ENCODE results near the gene LRP2. TPM values are rescaled to one million over a fixed set of nuclear protein-coding genes. Genes with fewer than 3 reads are reported as not detected.

The LRP2 gene
- total and polyA plus RNA-seq, 3 experiments from 2014 or later, result 0.04 to 0.07 TPM; not detected in 1

- POLR2A ChIA-PET, result no interaction called here
These were observed 272.1 kb downstream of the LRP2 start for GRCh38 chr2:169090133-169090820.

GRCh38 chr2:169089182-169089581, 273.2 kb downstream of the LRP2 start:
- H3K4me3 Mint-ChIP-seq, result no peak overlapping the region
- no peak for DNase-seq

More at GRCh38 chr2:169090133-169090820, 272.1 kb downstream of the LRP2 start:
- Mint-ChIP-seq H3K36me3 (peaks cover 0 to 20% (median 2%) of the 10 kb centered on the region in 3 donors), H3K4me1 (peaks cover 0 to 1% (median under 1%) of the 10 kb centered on the region in 3 donors), H3K4me3 (no peak overlapping the region), H3K9me3 (peaks cover 0 to 7% (median 0%) of the 10 kb centered on the region in 5 donors), H3K27ac (no peak overlapping the region), H3K27me3 (peaks cover 17 to 32% of the 10 kb centered on the region in 2 donors)
- no peaks in the 10 kb centered on the region for H3K27me3 ChIP-seq (ENCODE audit: insufficient read depth, low read length, poor library complexity, severe bottlenecking)
- DNase-seq, result no peak
- H3K4me3 ChIP-seq (ENCODE audit: low read length), result no peak overlapping the region
- CTCF ChIA-PET, result no interaction called here
- H3K27ac ChIP-seq (ENCODE audit: low read depth, low read length), result no peak overlapping the region
- H3K4me1 ChIP-seq (ENCODE audit: insufficient read depth, low read length), result peaks cover under 1% of the 10 kb centered on the region
- no peaks in the 10 kb centered on the region for H3K36me3 ChIP-seq (ENCODE audit: insufficient read depth, low read length)
- H3K9me3 ChIP-seq (ENCODE audit: low read length), result no peaks in the 10 kb centered on the region

DNA sequence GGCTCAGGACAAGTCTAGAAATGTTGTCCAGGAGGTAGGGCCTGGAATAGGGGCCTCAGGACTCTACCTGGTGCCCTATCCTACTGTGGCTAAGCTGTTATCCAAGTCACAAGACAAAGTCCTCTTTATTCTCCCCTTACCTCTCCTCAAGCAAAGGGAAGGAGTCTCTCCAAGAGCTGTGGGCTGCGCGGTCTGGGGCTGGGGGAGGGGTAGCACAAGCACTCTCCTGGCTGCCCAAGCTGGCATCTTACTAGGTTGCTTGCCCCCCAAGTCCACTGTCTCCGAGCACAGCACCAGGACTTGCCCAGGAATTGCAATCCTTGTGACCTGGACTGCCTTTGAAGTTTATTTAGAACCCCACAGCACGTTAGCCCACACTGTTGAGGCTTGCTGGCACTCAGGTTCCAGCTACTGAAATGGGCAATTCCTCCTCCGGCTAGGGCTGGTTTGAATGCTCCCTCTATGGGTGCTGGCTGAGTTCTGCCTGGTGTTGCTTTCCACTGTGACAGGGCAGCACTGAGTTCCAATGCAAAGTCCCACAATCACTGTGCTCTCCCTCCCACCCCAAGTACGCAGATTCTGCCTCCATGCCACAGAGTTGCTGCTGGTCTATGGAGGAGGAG, 274.5 kb downstream of the LRP2 start:
- no peak for DNase-seq
- no peaks in the 10 kb centered on the region for H3K9me3 ChIP-seq (ENCODE audit: low read length)
- peaks cover 0 to 7% (median 0%) of the 10 kb centered on the region in 5 donors for H3K9me3 Mint-ChIP-seq
- peaks cover 15 to 32% of the 10 kb centered on the region in 2 donors for H3K27me3 Mint-ChIP-seq
- POLR2A ChIA-PET, result no interaction called here
- H3K4me3 ChIP-seq (ENCODE audit: low read length), result no peak overlapping the region
- H3K4me3 Mint-ChIP-seq, result no peak overlapping the region
- no peaks in the 10 kb centered on the region for H3K27me3 ChIP-seq (ENCODE audit: insufficient read depth, low read length, poor library complexity, severe bottlenecking)
- H3K4me1 Mint-ChIP-seq, result no peaks in the 10 kb centered on the region
- CTCF ChIA-PET, result no interaction called here
- no peaks in the 10 kb centered on the region for H3K4me1 ChIP-seq (ENCODE audit: insufficient read depth, low read length)
- no peak overlapping the region for H3K27ac ChIP-seq (ENCODE audit: low read depth, low read length)
- no peak overlapping the region for H3K27ac Mint-ChIP-seq
- H3K36me3 Mint-ChIP-seq, result peaks cover 0 to 20% (median 2%) of the 10 kb centered on the region in 3 donors
- no peaks in the 10 kb centered on the region for H3K36me3 ChIP-seq (ENCODE audit: insufficient read depth, low read length)

More at GRCh38 chr2:169089182-169089581, 273.2 kb downstream of the LRP2 start:
- Histone ChIP-seq H3K27ac (ENCODE audit: low read depth, low read length) (no peak overlapping the region), H3K27me3 (ENCODE audit: insufficient read depth, low read length, poor library complexity, severe bottlenecking) (no peaks in the 10 kb centered on the region), H3K36me3 (ENCODE audit: insufficient read depth, low read length) (no peaks in the 10 kb centered on the region), H3K9me3 (ENCODE audit: low read length) (no peaks in the 10 kb centered on the region), H3K4me3 (ENCODE audit: low read length) (no peak overlapping the region), H3K4me1 (ENCODE audit: insufficient read depth, low read length) (no peaks in the 10 kb centered on the region)
- Mint-ChIP-seq H3K36me3 (peaks cover 0 to 20% (median 2%) of the 10 kb centered on the region in 3 donors), H3K27ac (no peak overlapping the region), H3K27me3 (peaks cover 20 to 32% of the 10 kb centered on the region in 2 donors), H3K9me3 (peaks cover 0 to 7% (median 0%) of the 10 kb centered on the region in 5 donors), H3K4me1 (no peaks in the 10 kb centered on the region)
- ChIA-PET POLR2A (no interaction called here), CTCF (no interaction called here)

GRCh38 chr2:169086893-169087467, 275.4 kb downstream of the LRP2 start:
- H3K4me3 Mint-ChIP-seq, result no peak overlapping the region
- Histone ChIP-seq H3K4me1 (ENCODE audit: insufficient read depth, low read length) (no peaks in the 10 kb centered on the region), H3K9me3 (ENCODE audit: low read length) (no peaks in the 10 kb centered on the region), H3K27me3 (ENCODE audit: insufficient read depth, low read length, poor library complexity, severe bottlenecking) (no peaks in the 10 kb centered on the region), H3K4me3 (ENCODE audit: low read length) (no peak overlapping the region), H3K36me3 (ENCODE audit: insufficient read depth, low read length) (no peaks in the 10 kb centered on the region), H3K27ac (ENCODE audit: low read depth, low read length) (no peak overlapping the region)
- peaks cover 12 to 26% of the 10 kb centered on the region in 2 donors for H3K27me3 Mint-ChIP-seq
- H3K9me3 Mint-ChIP-seq, result peaks cover 0 to 7% (median 0%) of the 10 kb centered on the region in 5 donors
- H3K27ac Mint-ChIP-seq, result no peak overlapping the region
- peaks cover 0 to 20% (median 2%) of the 10 kb centered on the region in 3 donors for H3K36me3 Mint-ChIP-seq
- POLR2A ChIA-PET, result no interaction called here
- CTCF ChIA-PET, result interaction anchor here (0.9 to 1.0 kb wide), 2 partner anchors 24 to 122 kb away, joined by 3 read pairs; no protein-coding TSS in a partner anchor
- no peak for DNase-seq
- H3K4me1 Mint-ChIP-seq, result no peaks in the 10 kb centered on the region

DNA sequence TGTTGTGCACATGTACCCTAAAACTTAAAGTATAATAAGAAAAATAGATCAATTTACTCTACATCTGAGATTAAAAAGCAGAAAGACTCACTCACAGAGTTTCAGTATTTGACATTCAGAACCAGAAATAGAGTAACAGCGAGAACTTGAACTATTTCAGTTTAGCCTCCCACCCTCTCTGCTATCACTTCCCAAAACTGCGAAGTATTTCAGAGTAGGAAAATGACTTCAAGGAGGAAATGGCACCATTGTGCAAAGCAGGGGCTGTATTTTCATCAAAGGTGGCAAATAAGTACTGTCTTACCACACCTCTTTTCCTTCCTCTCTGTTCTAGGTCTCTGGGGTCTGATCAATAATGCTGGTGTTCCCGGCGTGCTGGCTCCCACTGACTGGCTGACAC, 279.3 kb downstream of the LRP2 start:
- no peaks in the 10 kb centered on the region for H3K4me1 ChIP-seq (ENCODE audit: insufficient read depth, low read length)
- CTCF ChIA-PET, result no interaction called here

DNA sequence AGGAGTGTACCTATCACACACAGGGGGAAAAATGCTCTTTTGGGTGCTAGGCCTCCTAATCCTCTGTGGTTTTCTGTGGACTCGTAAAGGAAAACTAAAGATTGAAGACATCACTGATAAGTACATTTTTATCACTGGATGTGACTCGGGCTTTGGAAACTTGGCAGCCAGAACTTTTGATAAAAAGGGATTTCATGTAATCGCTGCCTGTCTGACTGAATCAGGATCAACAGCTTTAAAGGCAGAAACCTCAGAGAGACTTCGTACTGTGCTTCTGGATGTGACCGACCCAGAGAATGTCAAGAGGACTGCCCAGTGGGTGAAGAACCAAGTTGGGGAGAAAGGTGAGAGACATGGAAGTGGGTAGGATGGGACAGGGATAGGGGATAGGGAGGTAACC, 280.8 kb downstream of the LRP2 start:
- Mint-ChIP-seq H3K4me1 (no peaks in the 10 kb centered on the region), H3K9me3 (peaks cover 0 to 7% (median 0%) of the 10 kb centered on the region in 5 donors), H3K4me3 (no peak overlapping the region), H3K36me3 (peaks cover 0 to 12% (median 2%) of the 10 kb centered on the region in 3 donors), H3K27ac (no peak overlapping the region), H3K27me3 (peaks cover 8 to 10% of the 10 kb centered on the region in 2 donors)
- ChIA-PET CTCF (no interaction called here), POLR2A (no interaction called here)
- no peaks in the 10 kb centered on the region for H3K4me1 ChIP-seq (ENCODE audit: insufficient read depth, low read length)
- H3K4me3 ChIP-seq (ENCODE audit: low read length), result no peak overlapping the region
- no peaks in the 10 kb centered on the region for H3K9me3 ChIP-seq (ENCODE audit: low read length)
- no peak for DNase-seq
- no peaks in the 10 kb centered on the region for H3K27me3 ChIP-seq (ENCODE audit: insufficient read depth, low read length, poor library complexity, severe bottlenecking)
- no peaks in the 10 kb centered on the region for H3K36me3 ChIP-seq (ENCODE audit: insufficient read depth, low read length)
- no peak overlapping the region for H3K27ac ChIP-seq (ENCODE audit: low read depth, low read length)

More for the DNA sequence above, 279.3 kb downstream of the LRP2 start:
- Histone ChIP-seq H3K27ac (ENCODE audit: low read depth, low read length) (no peak overlapping the region), H3K4me3 (ENCODE audit: low read length) (no peak overlapping the region), H3K36me3 (ENCODE audit: insufficient read depth, low read length) (no peaks in the 10 kb centered on the region), H3K27me3 (ENCODE audit: insufficient read depth, low read length, poor library complexity, severe bottlenecking) (no peaks in the 10 kb centered on the region), H3K9me3 (ENCODE audit: low read length) (no peaks in the 10 kb centered on the region)
- Mint-ChIP-seq H3K9me3 (peaks cover 0 to 7% (median 0%) of the 10 kb centered on the region in 5 donors), H3K27me3 (peaks cover 8 to 10% of the 10 kb centered on the region in 2 donors), H3K4me1 (no peaks in the 10 kb centered on the region), H3K36me3 (peaks cover 0 to 17% (median 2%) of the 10 kb centered on the region in 3 donors), H3K4me3 (no peak overlapping the region), H3K27ac (peak overlapping the region in 1 of 8 donors; percentile 68)
- no peak for DNase-seq
- POLR2A ChIA-PET, result no interaction called here

DNA sequence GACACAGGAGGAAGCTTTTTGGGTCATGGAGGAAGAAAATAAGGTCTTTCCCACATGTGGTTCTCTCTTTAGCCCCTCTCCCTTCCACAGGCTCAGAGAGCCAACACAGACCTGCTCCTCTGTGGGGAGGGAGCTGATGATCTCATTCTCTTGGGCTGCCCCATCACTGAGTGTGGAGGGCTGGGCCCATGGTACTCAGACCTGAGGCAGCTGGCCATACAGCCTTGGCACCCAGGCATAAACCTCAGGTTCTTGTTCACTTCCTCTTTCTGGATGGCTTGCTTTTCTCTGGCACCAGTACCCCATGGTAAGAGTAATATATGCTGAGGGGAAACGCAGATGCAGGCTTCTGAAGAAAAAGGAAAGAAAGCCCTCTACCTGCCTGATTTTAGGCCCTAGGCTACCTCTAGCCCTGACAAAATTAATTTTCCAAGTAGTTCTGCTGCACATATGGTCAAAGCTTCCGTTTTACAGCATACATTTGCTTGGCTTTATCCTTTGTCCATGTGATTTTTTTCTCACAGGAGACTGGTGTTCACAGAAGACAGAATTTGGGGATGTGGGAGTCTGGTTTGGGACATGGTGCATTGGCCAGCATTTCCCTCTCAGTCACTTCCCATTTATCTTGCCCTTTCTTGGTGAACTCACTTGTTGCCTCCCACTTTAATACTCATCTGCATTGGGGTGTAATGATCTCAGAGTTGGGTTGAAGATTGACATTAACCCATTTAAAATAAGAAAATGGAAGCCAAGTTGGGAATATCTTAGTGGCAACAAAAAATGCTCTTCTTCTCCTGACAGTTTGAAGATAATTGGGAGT, 281.9 kb downstream of the LRP2 start:
- H3K27me3 Mint-ChIP-seq, result peaks cover 0 to 3% of the 10 kb centered on the region in 2 donors
- H3K36me3 Mint-ChIP-seq, result peaks cover 0 to 2% (median 2%) of the 10 kb centered on the region in 3 donors
- no peak for DNase-seq
- H3K4me1 Mint-ChIP-seq, result no peaks in the 10 kb centered on the region
- Histone ChIP-seq H3K4me1 (ENCODE audit: insufficient read depth, low read length) (no peaks in the 10 kb centered on the region), H3K36me3 (ENCODE audit: insufficient read depth, low read length) (no peaks in the 10 kb centered on the region), H3K9me3 (ENCODE audit: low read length) (no peaks in the 10 kb centered on the region), H3K27me3 (ENCODE audit: insufficient read depth, low read length, poor library complexity, severe bottlenecking) (no peaks in the 10 kb centered on the region), H3K4me3 (ENCODE audit: low read length) (no peak overlapping the region), H3K27ac (ENCODE audit: low read depth, low read length) (no peak overlapping the region)
- ChIA-PET POLR2A (no interaction called here), CTCF (no interaction called here)
- no peaks in the 10 kb centered on the region for H3K9me3 Mint-ChIP-seq
- no peak overlapping the region for H3K27ac Mint-ChIP-seq
- H3K4me3 Mint-ChIP-seq, result no peak overlapping the region
